ENCODE data around the gene CUZD1. TPM values are rescaled to one million over a fixed set of nuclear protein-coding genes. Genes with fewer than 3 reads are reported as not detected.
"Not testable (repeated sequence)": the region's sequence is repeated elsewhere in the genome, so short reads cannot be mapped to it uniquely, and the experiment has no call there.

Gene CUZD1
- total RNA-seq, 1 experiment from 2014 or later = 3.5 TPM

DNA sequence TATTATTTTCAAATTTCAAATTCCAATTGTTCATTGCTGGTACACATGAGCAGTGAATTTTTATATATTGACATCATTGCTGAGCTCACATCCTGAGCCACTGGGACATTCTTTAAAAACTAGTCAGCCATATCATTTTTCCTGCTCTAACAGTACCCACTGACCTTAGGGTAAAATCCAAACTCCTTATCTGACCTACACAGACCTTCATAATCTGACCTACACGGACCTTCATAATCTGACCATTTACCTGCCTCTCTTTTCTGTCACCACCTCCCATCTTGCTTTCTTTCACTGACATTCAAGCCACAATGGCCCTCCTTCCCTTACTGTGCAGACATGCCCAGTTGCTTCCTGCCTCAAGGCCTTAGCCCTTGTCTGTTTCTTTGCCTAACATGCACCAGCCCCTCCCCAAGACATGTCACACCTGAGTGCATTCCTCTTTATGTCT lies 16.1 kb upstream of the CUZD1 start:
- peaks cover 3% of the 10 kb centered on the region; the same call in 1 of the 2 replicates for H3K27me3 Mint-ChIP-seq (ENCODE audit: low read depth)
- CTCF ChIA-PET = no interaction called here
- no peak for DNase-seq (ENCODE audit: low spot score)
- no peak overlapping the region for H3K27ac Mint-ChIP-seq
- POLR2A ChIA-PET = no interaction called here
- H3K36me3 Mint-ChIP-seq = peaks cover 21% of the 10 kb centered on the region
- no peak for ATAC-seq
- TF ChIP-seq, protein P1, sequence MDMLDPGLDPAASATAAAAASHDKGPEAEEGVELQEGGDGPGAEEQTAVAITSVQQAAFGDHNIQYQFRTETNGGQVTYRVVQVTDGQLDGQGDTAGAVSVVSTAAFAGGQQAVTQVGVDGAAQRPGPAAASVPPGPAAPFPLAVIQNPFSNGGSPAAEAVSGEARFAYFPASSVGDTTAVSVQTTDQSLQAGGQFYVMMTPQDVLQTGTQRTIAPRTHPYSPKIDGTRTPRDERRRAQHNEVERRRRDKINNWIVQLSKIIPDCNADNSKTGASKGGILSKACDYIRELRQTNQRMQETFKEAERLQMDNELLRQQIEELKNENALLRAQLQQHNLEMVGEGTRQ (CRISPR knock-in tag; IDR thresholded peaks at IDR 0.05) = no peak
- TF ChIP-seq, protein P2, sequence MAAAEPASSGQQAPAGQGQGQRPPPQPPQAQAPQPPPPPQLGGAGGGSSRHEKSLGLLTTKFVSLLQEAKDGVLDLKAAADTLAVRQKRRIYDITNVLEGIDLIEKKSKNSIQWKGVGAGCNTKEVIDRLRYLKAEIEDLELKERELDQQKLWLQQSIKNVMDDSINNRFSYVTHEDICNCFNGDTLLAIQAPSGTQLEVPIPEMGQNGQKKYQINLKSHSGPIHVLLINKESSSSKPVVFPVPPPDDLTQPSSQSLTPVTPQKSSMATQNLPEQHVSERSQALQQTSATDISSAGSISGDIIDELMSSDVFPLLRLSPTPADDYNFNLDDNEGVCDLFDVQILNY (CRISPR knock-in tag; IDR thresholded peaks at IDR 0.05) = no peak
- TF ChIP-seq, protein P3, sequence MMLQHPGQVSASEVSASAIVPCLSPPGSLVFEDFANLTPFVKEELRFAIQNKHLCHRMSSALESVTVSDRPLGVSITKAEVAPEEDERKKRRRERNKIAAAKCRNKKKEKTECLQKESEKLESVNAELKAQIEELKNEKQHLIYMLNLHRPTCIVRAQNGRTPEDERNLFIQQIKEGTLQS (CRISPR knock-in tag; conservative IDR thresholded peaks at IDR 0.05) = no peak
- peaks cover 15% of the 10 kb centered on the region for H3K4me1 Mint-ChIP-seq
- H3K4me3 Mint-ChIP-seq = no peak overlapping the region
- H3K9me3 Mint-ChIP-seq = peaks cover 11% of the 10 kb centered on the region

GRCh38 chr10:122859527-122859926 lies 13.9 kb upstream of the CUZD1 start:
- ChIA-PET CTCF (no interaction called here), POLR2A (interaction anchor here (0.6 kb wide), 1 partner anchor 11 kb away, joined by 3 read pairs; no protein-coding TSS in a partner anchor)
- no peak for DNase-seq (ENCODE audit: low spot score)
- no peaks in the 10 kb centered on the region for H3K27me3 Mint-ChIP-seq (ENCODE audit: low read depth)
- peaks cover 15% of the 10 kb centered on the region for H3K4me1 Mint-ChIP-seq
- no peak overlapping the region for H3K27ac Mint-ChIP-seq
- peaks cover 4% of the 10 kb centered on the region; the same call in 1 of the 2 replicates for H3K9me3 Mint-ChIP-seq
- peaks cover 17% of the 10 kb centered on the region for H3K36me3 Mint-ChIP-seq
- H3K4me3 Mint-ChIP-seq = no peak overlapping the region
- TF ChIP-seq ZNF423 (CRISPR knock-in tag; IDR thresholded peaks at IDR 0.05) = no peak
- TF ChIP-seq TCF7 (CRISPR knock-in tag; IDR thresholded peaks at IDR 0.05; ENCODE audit: low read depth) = no peak
- no peak for TF ChIP-seq PRRX2 (CRISPR knock-in tag; IDR thresholded peaks at IDR 0.05)
- no peak for TF ChIP-seq ZNF281 (CRISPR knock-in tag; IDR thresholded peaks at IDR 0.05)
- no peak for TF ChIP-seq HMGA2 (CRISPR knock-in tag; IDR thresholded peaks at IDR 0.05)
- ATAC-seq = no peak

DNA sequence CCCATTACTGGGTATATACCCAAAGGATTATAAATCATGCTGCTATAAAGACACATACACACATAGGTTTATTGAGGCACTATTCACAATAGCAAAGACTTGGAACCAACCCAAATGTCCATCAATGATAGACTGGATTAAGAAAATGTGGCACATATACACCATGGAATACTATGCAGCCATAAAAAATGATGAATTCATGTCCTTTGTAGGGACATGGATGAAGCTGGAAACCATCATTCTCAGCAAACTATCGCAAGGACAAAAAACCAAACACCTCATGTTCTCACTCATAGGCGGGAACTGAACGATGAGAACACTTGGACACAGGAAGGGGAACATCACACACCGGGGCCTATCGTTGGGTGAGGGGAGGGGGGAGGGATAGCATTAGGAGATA lies 12.4 kb upstream of the CUZD1 start:
- H3K27ac Mint-ChIP-seq; CTCF ChIA-PET; ATAC-seq; H3K27me3 Mint-ChIP-seq (ENCODE audit: low read depth); DNase-seq (ENCODE audit: low spot score); H3K9me3 Mint-ChIP-seq; POLR2A ChIA-PET; H3K4me3 Mint-ChIP-seq: not testable (repeated sequence)
- Mint-ChIP-seq H3K4me1 (peaks cover 19% of the 10 kb centered on the region), H3K36me3 (peaks cover 26% of the 10 kb centered on the region)

DNA sequence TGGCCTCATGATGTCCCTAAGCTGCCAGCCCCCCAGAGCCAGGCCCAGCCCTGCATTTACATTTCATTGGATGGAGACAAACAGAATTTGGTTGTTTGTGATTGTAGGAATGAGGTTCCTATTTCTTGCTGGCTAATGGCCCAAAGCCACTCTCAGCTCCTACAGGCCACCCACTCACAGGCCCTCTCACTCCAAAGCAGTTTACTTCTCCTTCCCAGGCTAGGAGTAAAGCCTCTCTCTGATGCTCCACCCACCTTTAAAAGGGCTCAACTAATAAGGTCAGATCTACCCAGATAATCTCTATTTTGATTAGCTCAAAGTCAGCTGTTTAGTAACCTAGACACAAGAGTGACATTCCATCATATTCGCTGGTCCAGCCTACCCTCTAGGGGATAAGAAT lies 11.2 kb upstream of the CUZD1 start:
- Mint-ChIP-seq H3K27ac (no peak overlapping the region), H3K9me3 (peaks cover 4% of the 10 kb centered on the region; the same call in 1 of the 2 replicates), H3K27me3 (ENCODE audit: low read depth) (no peaks in the 10 kb centered on the region), H3K36me3 (peaks cover 27% of the 10 kb centered on the region), H3K4me3 (no peak overlapping the region), H3K4me1 (peaks cover 22% of the 10 kb centered on the region)
- ChIA-PET POLR2A (interaction anchor here (1.5 kb wide), 1 partner anchor 11 kb away, joined by 4 read pairs; the partner anchor contains the start of gene CUZD1), CTCF (no interaction called here)
- DNase-seq (ENCODE audit: low spot score) (no peak), ATAC-seq (no peak)
- TF ChIP-seq NR3C1 (CRISPR knock-in tag; conservative IDR thresholded peaks at IDR 0.05; ENCODE audit: low read depth) (no peak), FOXK1 (CRISPR knock-in tag; IDR thresholded peaks at IDR 0.05) (no peak), JAZF1 (CRISPR knock-in tag; IDR thresholded peaks at IDR 0.05) (no peak), ZNF232 (CRISPR knock-in tag; IDR thresholded peaks at IDR 0.05) (no peak), HMGA2 (CRISPR knock-in tag; IDR thresholded peaks at IDR 0.05) (no peak), NR1H2 (CRISPR knock-in tag; IDR thresholded peaks at IDR 0.05) (no peak), MXD4 (CRISPR knock-in tag; IDR thresholded peaks at IDR 0.05; ENCODE audit: borderline replicate concordance) (no peak), ZNF396 (CRISPR knock-in tag; IDR thresholded peaks at IDR 0.05; ENCODE audit: borderline replicate concordance) (no peak), SOX15 (CRISPR knock-in tag; IDR thresholded peaks at IDR 0.05) (no peak), TEAD1 (CRISPR knock-in tag; IDR thresholded peaks at IDR 0.05) (no peak), ZNF416 (CRISPR knock-in tag; IDR thresholded peaks at IDR 0.05) (no peak), GTF2I (CRISPR knock-in tag; conservative IDR thresholded peaks at IDR 0.05) (no peak), MAX (CRISPR knock-in tag; IDR thresholded peaks at IDR 0.05) (no peak), NFYB (CRISPR knock-in tag; conservative IDR thresholded peaks at IDR 0.05; ENCODE audit: low read depth) (no peak), IRF1 (CRISPR knock-in tag; IDR thresholded peaks at IDR 0.05) (no peak)
- TF ChIP-seq, protein P4, sequence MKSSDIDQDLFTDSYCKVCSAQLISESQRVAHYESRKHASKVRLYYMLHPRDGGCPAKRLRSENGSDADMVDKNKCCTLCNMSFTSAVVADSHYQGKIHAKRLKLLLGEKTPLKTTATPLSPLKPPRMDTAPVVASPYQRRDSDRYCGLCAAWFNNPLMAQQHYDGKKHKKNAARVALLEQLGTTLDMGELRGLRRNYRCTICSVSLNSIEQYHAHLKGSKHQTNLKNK (CRISPR knock-in tag; IDR thresholded peaks at IDR 0.05) = no peak
- TF ChIP-seq, protein P2 (CRISPR knock-in tag; IDR thresholded peaks at IDR 0.05) = no peak

All from WTC11 (cell line).